ENCODE results near the gene BTBD17. TPM values are rescaled to one million over a fixed set of nuclear protein-coding genes. Genes with fewer than 3 reads are reported as not detected.

BTBD17 gene
- total RNA-seq, 3 donors from 2014 or later (not counting 1 experiment from before 2014, with no cell fraction given): 0.48 TPM; not detected in 2

DNA sequence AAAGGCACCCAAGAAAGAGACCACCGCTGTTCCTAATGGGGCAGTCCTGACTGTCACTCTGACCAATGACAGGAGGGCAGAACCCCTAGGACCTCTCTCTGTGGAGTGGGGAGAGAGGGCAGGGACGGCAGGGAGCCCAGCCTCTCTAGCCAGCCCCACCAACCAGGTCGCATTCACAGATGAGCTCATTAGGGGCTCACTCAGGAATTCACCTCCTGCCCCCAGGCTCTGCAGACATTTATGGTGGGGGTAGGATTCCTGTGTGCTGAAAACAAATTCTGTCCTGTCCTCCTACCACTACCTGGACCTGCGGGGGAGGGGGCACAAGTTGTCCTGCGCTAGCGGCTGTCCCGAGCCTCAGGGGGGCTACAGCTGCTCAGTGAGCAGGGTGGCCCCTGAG lies 42.5 kb upstream of the BTBD17 start:
- Mint-ChIP-seq H3K36me3 (no peaks in the 10 kb centered on the region), H3K4me1 (peaks cover 8 to 10% of the 10 kb centered on the region in 2 donors), H3K27ac (no peak overlapping the region), H3K27me3 (ENCODE audit: low read depth in 2 of 2) (peaks cover 0 to 3% of the 10 kb centered on the region in 2 donors), H3K9me3 (no peaks in the 10 kb centered on the region), H3K4me3 (no peak overlapping the region)
- H3K9me3 ChIP-seq (ENCODE audit: control insufficient read depth, insufficient read depth, low read length): no peaks in the 10 kb centered on the region
- no peaks in the 10 kb centered on the region for H3K36me3 ChIP-seq (ENCODE audit: control insufficient read depth, insufficient read depth, low read length)
- intact Hi-C loops (cut with micrococcal nuclease): no loop called here
- H3K4me3 ChIP-seq (ENCODE audit: low read length): no peak overlapping the region
- 91% methylated on average over 5 of the region's 7 CpGs for WGBS (ENCODE audit: insufficient coverage)
- ATAC-seq: no peak
- no peak for DNase-seq
- peaks cover 7% of the 10 kb centered on the region for H3K4me1 ChIP-seq (ENCODE audit: control insufficient read depth, insufficient read depth, low read length)
- no peaks in the 10 kb centered on the region for H3K27me3 ChIP-seq (ENCODE audit: control insufficient read depth, insufficient read depth, low read length)
- TF ChIP-seq, protein P1, sequence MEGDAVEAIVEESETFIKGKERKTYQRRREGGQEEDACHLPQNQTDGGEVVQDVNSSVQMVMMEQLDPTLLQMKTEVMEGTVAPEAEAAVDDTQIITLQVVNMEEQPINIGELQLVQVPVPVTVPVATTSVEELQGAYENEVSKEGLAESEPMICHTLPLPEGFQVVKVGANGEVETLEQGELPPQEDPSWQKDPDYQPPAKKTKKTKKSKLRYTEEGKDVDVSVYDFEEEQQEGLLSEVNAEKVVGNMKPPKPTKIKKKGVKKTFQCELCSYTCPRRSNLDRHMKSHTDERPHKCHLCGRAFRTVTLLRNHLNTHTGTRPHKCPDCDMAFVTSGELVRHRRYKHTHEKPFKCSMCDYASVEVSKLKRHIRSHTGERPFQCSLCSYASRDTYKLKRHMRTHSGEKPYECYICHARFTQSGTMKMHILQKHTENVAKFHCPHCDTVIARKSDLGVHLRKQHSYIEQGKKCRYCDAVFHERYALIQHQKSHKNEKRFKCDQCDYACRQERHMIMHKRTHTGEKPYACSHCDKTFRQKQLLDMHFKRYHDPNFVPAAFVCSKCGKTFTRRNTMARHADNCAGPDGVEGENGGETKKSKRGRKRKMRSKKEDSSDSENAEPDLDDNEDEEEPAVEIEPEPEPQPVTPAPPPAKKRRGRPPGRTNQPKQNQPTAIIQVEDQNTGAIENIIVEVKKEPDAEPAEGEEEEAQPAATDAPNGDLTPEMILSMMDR (IDR thresholded peaks at IDR 0.05): no peak
- H3K27ac ChIP-seq (ENCODE audit: low read length): no peak overlapping the region

GRCh38 chr17:74403512-74404137 lies 42.0 kb upstream of the BTBD17 start:
- DNase-seq: no peak
- Mint-ChIP-seq H3K9me3 (no peaks in the 10 kb centered on the region), H3K27ac (no peak overlapping the region), H3K36me3 (no peaks in the 10 kb centered on the region), H3K4me1 (peaks cover 8 to 10% of the 10 kb centered on the region in 2 donors), H3K4me3 (no peak overlapping the region), H3K27me3 (ENCODE audit: low read depth in 2 of 2) (peaks cover 0 to 3% of the 10 kb centered on the region in 2 donors)
- no peak overlapping the region for H3K4me3 ChIP-seq (ENCODE audit: low read length)
- H3K4me1 ChIP-seq (ENCODE audit: control insufficient read depth, insufficient read depth, low read length): peaks cover 7% of the 10 kb centered on the region
- H3K36me3 ChIP-seq (ENCODE audit: control insufficient read depth, insufficient read depth, low read length): no peaks in the 10 kb centered on the region
- WGBS (ENCODE audit: insufficient coverage): 65% methylated on average over 12 of the region's 12 CpGs
- H3K27me3 ChIP-seq (ENCODE audit: control insufficient read depth, insufficient read depth, low read length): no peaks in the 10 kb centered on the region
- TF ChIP-seq, protein P1 (IDR thresholded peaks at IDR 0.05): no peak
- no peak overlapping the region for H3K27ac ChIP-seq (ENCODE audit: low read length)
- ATAC-seq: no peak
- intact Hi-C loops (cut with micrococcal nuclease): no loop called here
- H3K9me3 ChIP-seq (ENCODE audit: control insufficient read depth, insufficient read depth, low read length): no peaks in the 10 kb centered on the region

- ATAC-seq: no peak
- WGBS (ENCODE audit: insufficient coverage): 84% methylated on average over 7 of the region's 7 CpGs
- DNase-seq: no peak
- Histone ChIP-seq H3K4me1 (ENCODE audit: control insufficient read depth, insufficient read depth, low read length) (peaks cover 4% of the 10 kb centered on the region), H3K4me3 (ENCODE audit: low read length) (no peak overlapping the region), H3K36me3 (ENCODE audit: control insufficient read depth, insufficient read depth, low read length) (no peaks in the 10 kb centered on the region), H3K27ac (ENCODE audit: low read length) (no peak overlapping the region), H3K9me3 (ENCODE audit: control insufficient read depth, insufficient read depth, low read length) (no peaks in the 10 kb centered on the region), H3K27me3 (ENCODE audit: control insufficient read depth, insufficient read depth, low read length) (no peaks in the 10 kb centered on the region)
- H3K36me3 Mint-ChIP-seq: no peaks in the 10 kb centered on the region
- TF ChIP-seq, protein P1 (IDR thresholded peaks at IDR 0.05): no peak
- peaks cover 0 to 3% of the 10 kb centered on the region in 2 donors for H3K27me3 Mint-ChIP-seq (ENCODE audit: low read depth in 2 of 2)
- no peaks in the 10 kb centered on the region for H3K9me3 Mint-ChIP-seq
- intact Hi-C loops (cut with micrococcal nuclease): no loop called here
- peaks cover 5 to 7% of the 10 kb centered on the region in 2 donors for H3K4me1 Mint-ChIP-seq
- no peak overlapping the region for H3K4me3 Mint-ChIP-seq
- H3K27ac Mint-ChIP-seq: no peak overlapping the region
Measured at GRCh38 chr17:74402048-74402447, 40.4 kb upstream of the BTBD17 start.

GRCh38 chr17:74396567-74396966 lies 34.9 kb upstream of the BTBD17 start:
- intact Hi-C loops (cut with micrococcal nuclease): no loop called here
- Mint-ChIP-seq H3K36me3 (no peaks in the 10 kb centered on the region), H3K4me3 (no peak overlapping the region), H3K27ac (no peak overlapping the region), H3K27me3 (ENCODE audit: low read depth in 2 of 2) (no peaks in the 10 kb centered on the region), H3K4me1 (peaks cover 2 to 7% of the 10 kb centered on the region in 2 donors), H3K9me3 (no peaks in the 10 kb centered on the region)
- Histone ChIP-seq H3K9me3 (ENCODE audit: control insufficient read depth, insufficient read depth, low read length) (no peaks in the 10 kb centered on the region), H3K27ac (ENCODE audit: low read length) (no peak overlapping the region), H3K4me3 (ENCODE audit: low read length) (no peak overlapping the region), H3K4me1 (ENCODE audit: control insufficient read depth, insufficient read depth, low read length) (peaks cover 3% of the 10 kb centered on the region), H3K27me3 (ENCODE audit: control insufficient read depth, insufficient read depth, low read length) (no peaks in the 10 kb centered on the region), H3K36me3 (ENCODE audit: control insufficient read depth, insufficient read depth, low read length) (no peaks in the 10 kb centered on the region)
- WGBS (ENCODE audit: insufficient coverage): 92% methylated on average over 2 of the region's 4 CpGs
- ATAC-seq (no peak), DNase-seq (no peak)
- TF ChIP-seq, protein P1 (IDR thresholded peaks at IDR 0.05): no peak
